ENCODE data around the gene SPOCK2.

SPOCK2 gene

DNA sequence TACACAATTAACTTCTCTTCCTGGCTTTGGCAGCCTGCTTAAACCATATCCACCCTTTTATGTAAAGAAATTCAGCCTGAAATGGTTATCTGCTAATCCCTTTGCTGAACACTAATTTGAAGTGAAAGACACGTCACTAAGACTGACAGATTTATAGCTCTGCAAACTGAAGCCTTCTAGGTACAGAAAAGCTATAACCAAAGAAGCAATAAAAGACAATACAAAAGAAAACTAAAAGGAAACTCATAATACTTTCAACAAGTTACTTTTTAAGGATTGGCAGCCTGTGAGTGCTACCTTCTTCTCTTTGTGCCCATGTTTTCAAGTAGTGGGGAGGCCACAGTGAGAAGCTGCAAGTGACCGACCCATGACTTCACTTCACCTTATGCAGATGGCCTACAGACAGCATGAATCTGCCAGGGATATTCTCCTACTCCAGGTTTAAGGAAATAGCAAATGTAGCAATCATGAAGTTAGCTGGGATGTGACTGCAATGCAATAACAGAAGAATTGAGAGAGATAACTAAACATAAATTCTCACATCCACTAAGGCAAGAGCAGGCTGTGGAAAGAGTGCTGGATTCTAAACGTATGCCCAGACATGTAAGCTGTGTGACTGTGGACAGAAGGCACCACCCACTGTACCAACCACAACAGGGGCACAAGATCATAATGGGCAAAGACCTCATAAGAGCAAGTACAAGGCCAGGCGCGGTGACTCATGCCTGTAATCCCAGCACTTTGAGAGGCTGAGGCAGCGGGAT lies 10.7 kb upstream of the SPOCK2 start (continued):
- TF ChIP-seq ZNF449 (tag by site-specific recombination; IDR thresholded peaks at IDR 0.05), result peak; percentile 48; the same call in 1 of the 2 replicates
- TF ChIP-seq ZNF146 (tag by site-specific recombination; IDR thresholded peaks at IDR 0.05), result peak; percentile 41; the same call in 1 of the 2 replicates
- TF ChIP-seq ZNF239 (tag by site-specific recombination; IDR thresholded peaks at IDR 0.05), result no peak
- TF ChIP-seq WT1 (tag by site-specific recombination; IDR thresholded peaks at IDR 0.05), result peak; percentile 94
- peak; percentile 79 for TF ChIP-seq ZSCAN30 (tag by site-specific recombination; IDR thresholded peaks at IDR 0.05)
- TF ChIP-seq, protein P1, sequence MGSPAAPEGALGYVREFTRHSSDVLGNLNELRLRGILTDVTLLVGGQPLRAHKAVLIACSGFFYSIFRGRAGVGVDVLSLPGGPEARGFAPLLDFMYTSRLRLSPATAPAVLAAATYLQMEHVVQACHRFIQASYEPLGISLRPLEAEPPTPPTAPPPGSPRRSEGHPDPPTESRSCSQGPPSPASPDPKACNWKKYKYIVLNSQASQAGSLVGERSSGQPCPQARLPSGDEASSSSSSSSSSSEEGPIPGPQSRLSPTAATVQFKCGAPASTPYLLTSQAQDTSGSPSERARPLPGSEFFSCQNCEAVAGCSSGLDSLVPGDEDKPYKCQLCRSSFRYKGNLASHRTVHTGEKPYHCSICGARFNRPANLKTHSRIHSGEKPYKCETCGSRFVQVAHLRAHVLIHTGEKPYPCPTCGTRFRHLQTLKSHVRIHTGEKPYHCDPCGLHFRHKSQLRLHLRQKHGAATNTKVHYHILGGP (tag by site-specific recombination; IDR thresholded peaks at IDR 0.05), result peak; percentile 91
- TF ChIP-seq, protein P2, sequence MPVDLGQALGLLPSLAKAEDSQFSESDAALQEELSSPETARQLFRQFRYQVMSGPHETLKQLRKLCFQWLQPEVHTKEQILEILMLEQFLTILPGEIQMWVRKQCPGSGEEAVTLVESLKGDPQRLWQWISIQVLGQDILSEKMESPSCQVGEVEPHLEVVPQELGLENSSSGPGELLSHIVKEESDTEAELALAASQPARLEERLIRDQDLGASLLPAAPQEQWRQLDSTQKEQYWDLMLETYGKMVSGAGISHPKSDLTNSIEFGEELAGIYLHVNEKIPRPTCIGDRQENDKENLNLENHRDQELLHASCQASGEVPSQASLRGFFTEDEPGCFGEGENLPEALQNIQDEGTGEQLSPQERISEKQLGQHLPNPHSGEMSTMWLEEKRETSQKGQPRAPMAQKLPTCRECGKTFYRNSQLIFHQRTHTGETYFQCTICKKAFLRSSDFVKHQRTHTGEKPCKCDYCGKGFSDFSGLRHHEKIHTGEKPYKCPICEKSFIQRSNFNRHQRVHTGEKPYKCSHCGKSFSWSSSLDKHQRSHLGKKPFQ (tag by site-specific recombination; IDR thresholded peaks at IDR 0.05), result peak; percentile 78
- peak; percentile 70; the same call in 1 of the 2 replicates for TF ChIP-seq ZSCAN23 (tag by site-specific recombination; IDR thresholded peaks at IDR 0.05)
- TF ChIP-seq, protein P3, sequence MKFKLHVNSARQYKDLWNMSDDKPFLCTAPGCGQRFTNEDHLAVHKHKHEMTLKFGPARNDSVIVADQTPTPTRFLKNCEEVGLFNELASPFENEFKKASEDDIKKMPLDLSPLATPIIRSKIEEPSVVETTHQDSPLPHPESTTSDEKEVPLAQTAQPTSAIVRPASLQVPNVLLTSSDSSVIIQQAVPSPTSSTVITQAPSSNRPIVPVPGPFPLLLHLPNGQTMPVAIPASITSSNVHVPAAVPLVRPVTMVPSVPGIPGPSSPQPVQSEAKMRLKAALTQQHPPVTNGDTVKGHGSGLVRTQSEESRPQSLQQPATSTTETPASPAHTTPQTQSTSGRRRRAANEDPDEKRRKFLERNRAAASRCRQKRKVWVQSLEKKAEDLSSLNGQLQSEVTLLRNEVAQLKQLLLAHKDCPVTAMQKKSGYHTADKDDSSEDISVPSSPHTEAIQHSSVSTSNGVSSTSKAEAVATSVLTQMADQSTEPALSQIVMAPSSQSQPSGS (tag by site-specific recombination; IDR thresholded peaks at IDR 0.05; ENCODE audit: low read depth), result no peak
- TF ChIP-seq BCL11A (tag by site-specific recombination; IDR thresholded peaks at IDR 0.05; ENCODE audit: low read depth), result peak; percentile 91
- no peak for TF ChIP-seq ZNF214 (tag by site-specific recombination; IDR thresholded peaks at IDR 0.05; ENCODE audit: borderline replicate concordance)
- peak; percentile 77; the same call in 1 of the 2 replicates for TF ChIP-seq TCF7L2 (IDR thresholded peaks at IDR 0.05; ENCODE audit: borderline replicate concordance, low read depth, low read length)
- peak; percentile 90 for TF ChIP-seq ZBTB44 (tag by site-specific recombination; IDR thresholded peaks at IDR 0.05)
- TF ChIP-seq GLIS1 (tag by site-specific recombination; IDR thresholded peaks at IDR 0.05), result 0 out of 2 replicates have a peak, but pooled peaks have one; percentile 14
- peak; percentile 89 for TF ChIP-seq KLF8 (tag by site-specific recombination; IDR thresholded peaks at IDR 0.05)
- TF ChIP-seq TRIM28 (IDR thresholded peaks at IDR 0.05; ENCODE audit: borderline replicate concordance, low read length), result no peak
- TF ChIP-seq PRDM4 (tag by site-specific recombination; IDR thresholded peaks at IDR 0.05), result peak; percentile 87
- TF ChIP-seq ZNF561 (tag by site-specific recombination; IDR thresholded peaks at IDR 0.05; ENCODE audit: borderline replicate concordance), result peak; percentile 59; the same call in 1 of the 2 replicates
- TF ChIP-seq ZNF548 (tag by site-specific recombination; IDR thresholded peaks at IDR 0.05), result no peak
- TF ChIP-seq ZNF571 (tag by site-specific recombination; IDR thresholded peaks at IDR 0.05), result no peak
- TF ChIP-seq, protein P4, sequence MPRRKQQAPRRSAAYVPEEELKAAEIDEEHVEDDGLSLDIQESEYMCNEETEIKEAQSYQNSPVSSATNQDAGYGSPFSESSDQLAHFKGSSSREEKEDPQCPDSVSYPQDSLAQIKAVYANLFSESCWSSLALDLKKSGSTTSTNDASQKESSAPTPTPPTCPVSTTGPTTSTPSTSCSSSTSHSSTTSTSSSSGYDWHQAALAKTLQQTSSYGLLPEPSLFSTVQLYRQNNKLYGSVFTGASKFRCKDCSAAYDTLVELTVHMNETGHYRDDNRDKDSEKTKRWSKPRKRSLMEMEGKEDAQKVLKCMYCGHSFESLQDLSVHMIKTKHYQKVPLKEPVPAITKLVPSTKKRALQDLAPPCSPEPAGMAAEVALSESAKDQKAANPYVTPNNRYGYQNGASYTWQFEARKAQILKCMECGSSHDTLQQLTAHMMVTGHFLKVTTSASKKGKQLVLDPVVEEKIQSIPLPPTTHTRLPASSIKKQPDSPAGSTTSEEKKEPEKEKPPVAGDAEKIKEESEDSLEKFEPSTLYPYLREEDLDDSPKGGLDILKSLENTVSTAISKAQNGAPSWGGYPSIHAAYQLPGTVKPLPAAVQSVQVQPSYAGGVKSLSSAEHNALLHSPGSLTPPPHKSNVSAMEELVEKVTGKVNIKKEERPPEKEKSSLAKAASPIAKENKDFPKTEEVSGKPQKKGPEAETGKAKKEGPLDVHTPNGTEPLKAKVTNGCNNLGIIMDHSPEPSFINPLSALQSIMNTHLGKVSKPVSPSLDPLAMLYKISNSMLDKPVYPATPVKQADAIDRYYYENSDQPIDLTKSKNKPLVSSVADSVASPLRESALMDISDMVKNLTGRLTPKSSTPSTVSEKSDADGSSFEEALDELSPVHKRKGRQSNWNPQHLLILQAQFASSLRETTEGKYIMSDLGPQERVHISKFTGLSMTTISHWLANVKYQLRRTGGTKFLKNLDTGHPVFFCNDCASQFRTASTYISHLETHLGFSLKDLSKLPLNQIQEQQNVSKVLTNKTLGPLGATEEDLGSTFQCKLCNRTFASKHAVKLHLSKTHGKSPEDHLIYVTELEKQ (tag by site-specific recombination; IDR thresholded peaks at IDR 0.05; ENCODE audit: borderline replicate concordance), result peak; percentile 95
- peak; percentile 49 for TF ChIP-seq SP2 (tag by site-specific recombination; IDR thresholded peaks at IDR 0.05)
- TF ChIP-seq ZFP69B (tag by site-specific recombination; IDR thresholded peaks at IDR 0.05), result no peak
- TF ChIP-seq ZNF654 (tag by site-specific recombination; IDR thresholded peaks at IDR 0.05; ENCODE audit: low read depth), result no peak
- peak; percentile 70; the same call in 1 of the 2 replicates for TF ChIP-seq BCL11B (tag by site-specific recombination; IDR thresholded peaks at IDR 0.05; ENCODE audit: low read depth)
